ENCODE data around the gene SMG1.

- TF ChIP-seq, protein P1, sequence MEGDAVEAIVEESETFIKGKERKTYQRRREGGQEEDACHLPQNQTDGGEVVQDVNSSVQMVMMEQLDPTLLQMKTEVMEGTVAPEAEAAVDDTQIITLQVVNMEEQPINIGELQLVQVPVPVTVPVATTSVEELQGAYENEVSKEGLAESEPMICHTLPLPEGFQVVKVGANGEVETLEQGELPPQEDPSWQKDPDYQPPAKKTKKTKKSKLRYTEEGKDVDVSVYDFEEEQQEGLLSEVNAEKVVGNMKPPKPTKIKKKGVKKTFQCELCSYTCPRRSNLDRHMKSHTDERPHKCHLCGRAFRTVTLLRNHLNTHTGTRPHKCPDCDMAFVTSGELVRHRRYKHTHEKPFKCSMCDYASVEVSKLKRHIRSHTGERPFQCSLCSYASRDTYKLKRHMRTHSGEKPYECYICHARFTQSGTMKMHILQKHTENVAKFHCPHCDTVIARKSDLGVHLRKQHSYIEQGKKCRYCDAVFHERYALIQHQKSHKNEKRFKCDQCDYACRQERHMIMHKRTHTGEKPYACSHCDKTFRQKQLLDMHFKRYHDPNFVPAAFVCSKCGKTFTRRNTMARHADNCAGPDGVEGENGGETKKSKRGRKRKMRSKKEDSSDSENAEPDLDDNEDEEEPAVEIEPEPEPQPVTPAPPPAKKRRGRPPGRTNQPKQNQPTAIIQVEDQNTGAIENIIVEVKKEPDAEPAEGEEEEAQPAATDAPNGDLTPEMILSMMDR (conservative IDR thresholded peaks at IDR 0.05) = no peak
- no peak for TF ChIP-seq ZFX (IDR thresholded peaks at IDR 0.05)
Measured at GRCh38 chr16:18797746-18798145, 128.5 kb downstream of the SMG1 start.

All from C4-2B (cell line).